Lower leg skin (tissue), 3 donors: ENCODE measurements around the gene B3GNT8.

Source experiments
- POLR2A ChIP-seq, 2 donors: fragments of 450-650 bp; IDR thresholded peaks; one replicate each; pipeline ENCODE4 v1.6.1; 2016 to 2017; ENCODE audit warnings: antibody characterized with exemption in 2 of 2, mild to moderate bottlenecking in 1 of 2, moderate library complexity in 1 of 2
- TF ChIP-seq, protein P1 (sequence below), 3 donors: fragments of 450-650 bp; IDR thresholded peaks; one replicate each; pipeline ENCODE4 v1.5.1; 2016; ENCODE audit warnings: antibody characterized with exemption in 3 of 3, mild to moderate bottlenecking in 3 of 3, moderate library complexity in 2 of 3

DNA sequence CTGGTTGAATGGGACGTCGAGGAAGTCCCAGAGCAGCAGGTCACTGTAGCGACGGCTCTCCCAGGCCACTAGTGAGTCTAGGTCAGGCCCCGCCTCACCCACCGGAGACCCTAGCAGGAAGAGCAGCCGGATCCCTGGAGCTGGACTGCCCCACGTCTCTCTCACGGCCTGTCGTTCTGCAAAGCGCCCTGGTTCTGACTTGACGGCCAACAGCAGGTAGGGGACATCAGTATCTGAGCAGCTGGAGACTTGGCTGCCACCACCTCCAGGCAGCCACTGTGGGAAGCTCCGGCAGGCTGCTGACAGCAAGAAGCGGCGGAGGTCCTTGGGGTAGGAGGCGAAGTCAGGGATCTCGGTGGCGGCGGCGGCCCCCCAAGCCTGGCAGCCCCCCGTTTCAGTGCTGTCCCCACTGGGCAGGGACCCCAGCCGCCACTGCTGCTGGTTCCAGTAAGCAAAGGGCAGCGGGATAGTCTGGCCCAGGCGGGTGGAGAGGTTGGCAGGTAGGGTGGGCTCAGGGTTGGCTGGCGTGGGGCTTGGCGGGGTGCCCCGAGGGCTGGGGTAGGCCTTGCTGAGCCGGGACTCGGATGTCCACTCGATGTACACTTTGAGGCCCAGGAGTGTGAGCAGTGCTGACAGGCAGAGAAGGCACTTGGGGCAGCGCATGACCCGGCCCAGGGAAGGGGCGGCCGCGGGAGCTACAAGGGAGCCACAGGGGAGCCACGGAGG is 895 bp downstream of the B3GNT8 start:
- TF ChIP-seq, protein P1, sequence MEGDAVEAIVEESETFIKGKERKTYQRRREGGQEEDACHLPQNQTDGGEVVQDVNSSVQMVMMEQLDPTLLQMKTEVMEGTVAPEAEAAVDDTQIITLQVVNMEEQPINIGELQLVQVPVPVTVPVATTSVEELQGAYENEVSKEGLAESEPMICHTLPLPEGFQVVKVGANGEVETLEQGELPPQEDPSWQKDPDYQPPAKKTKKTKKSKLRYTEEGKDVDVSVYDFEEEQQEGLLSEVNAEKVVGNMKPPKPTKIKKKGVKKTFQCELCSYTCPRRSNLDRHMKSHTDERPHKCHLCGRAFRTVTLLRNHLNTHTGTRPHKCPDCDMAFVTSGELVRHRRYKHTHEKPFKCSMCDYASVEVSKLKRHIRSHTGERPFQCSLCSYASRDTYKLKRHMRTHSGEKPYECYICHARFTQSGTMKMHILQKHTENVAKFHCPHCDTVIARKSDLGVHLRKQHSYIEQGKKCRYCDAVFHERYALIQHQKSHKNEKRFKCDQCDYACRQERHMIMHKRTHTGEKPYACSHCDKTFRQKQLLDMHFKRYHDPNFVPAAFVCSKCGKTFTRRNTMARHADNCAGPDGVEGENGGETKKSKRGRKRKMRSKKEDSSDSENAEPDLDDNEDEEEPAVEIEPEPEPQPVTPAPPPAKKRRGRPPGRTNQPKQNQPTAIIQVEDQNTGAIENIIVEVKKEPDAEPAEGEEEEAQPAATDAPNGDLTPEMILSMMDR (IDR thresholded peaks at IDR 0.05): no peak
- TF ChIP-seq POLR2A (IDR thresholded peaks at IDR 0.05): no peak
